Measurements from ENCODE around the gene KCTD7. TPM values are rescaled to one million over a fixed set of nuclear protein-coding genes. Genes with fewer than 3 reads are reported as not detected.

Gene KCTD7
- total and polyA plus RNA-seq, 2 of the 13 experiments (the other 11 are each of a cell fraction or from before 2014, with no cell fraction given), result 7.3 to 13.5 TPM

GRCh38 chr7:66666313-66666952 is 37.8 kb downstream of the KCTD7 start:
- Histone ChIP-seq H3K27me3 (ENCODE audit: control insufficient read depth in 1 of 2, insufficient read depth in 2 of 2, low read length in 2 of 2) (no peaks in the 10 kb centered on the region), H3K4me2 (ENCODE audit: low read depth, low read length) (no peak overlapping the region), H3K4me3 (replicated peaks in 1 of 3; ENCODE audit: insufficient read depth in 1 of 3, low read depth in 2 of 3, low read length in 3 of 3) (no peak overlapping the region), H3K4me1 (ENCODE audit: insufficient read depth, low read length) (peaks cover 33% of the 10 kb centered on the region), H3K79me2 (ENCODE audit: insufficient read depth, low read length) (peaks cover 28% of the 10 kb centered on the region), H3K36me3 (replicated peaks in 1 of 2; ENCODE audit: control insufficient read depth in 1 of 2, insufficient read depth in 2 of 2, low read length in 2 of 2) (peaks cover 0 to 3% of the 10 kb centered on the region in 2 experiments; a peak in 1 of 5 replicates), H3K9me3 (ENCODE audit: low read length) (no peaks in the 10 kb centered on the region), H2AFZ (ENCODE audit: low read length) (no peak overlapping the region), H4K20me1 (ENCODE audit: insufficient read depth, low read length) (peaks cover 4% of the 10 kb centered on the region), H3K9ac (ENCODE audit: insufficient read depth, low read depth, low read length) (no peak overlapping the region), H3K27ac (ENCODE audit: extremely low read length, insufficient read depth, low read length) (no peak overlapping the region)
- no peak for DNase-seq (ENCODE audit: low spot score)
- ATAC-seq, result peak; percentile 13; the same call in 2 of the 3 replicates
- WGBS (ENCODE audit: low lambda C conversion rate), result 94% methylated on average over 6 of the region's 8 CpGs
- intact Hi-C loops (cut with micrococcal nuclease; ENCODE audit: unreplicated experiment), result no loop called here
- peak; percentile 56 for TF ChIP-seq RBM22 (optimal IDR thresholded peaks at IDR 0.05; ENCODE audit: low read length)
- no peak for TF ChIP-seq ZNF138 (CRISPR knock-in tag; IDR thresholded peaks at IDR 0.05; ENCODE audit: low read depth)
- in situ Hi-C loops (cut with HindIII; ENCODE audit: extremely low pct_ligation_motif_present, low pct_unique_long_range_greater_than_20kb), result no loop called here
- FAIRE-seq, result no peak
- ChIA-PET POLR2A (interaction anchor here (2.3 kb wide), 1 partner anchor 12 kb away, joined by 6 read pairs; no protein-coding TSS in a partner anchor), CTCF (ENCODE audit: low intra/inter-chr PET ratio, low total read pairs) (no interaction called here)
- no TSS peak for BruUV-seq (replicated peaks)

- peaks cover 4% of the 10 kb centered on the region for H4K20me1 ChIP-seq (ENCODE audit: insufficient read depth, low read length)
- no peak overlapping the region for H3K4me3 ChIP-seq (replicated peaks in 1 of 3; ENCODE audit: insufficient read depth in 1 of 3, low read depth in 2 of 3, low read length in 3 of 3)
- FAIRE-seq (no peak), DNase-seq (ENCODE audit: low spot score) (no peak), ATAC-seq (peak; percentile 16; the same call in 1 of the 3 replicates)
- H3K9me3 ChIP-seq (ENCODE audit: low read length), result no peaks in the 10 kb centered on the region
- ChIA-PET POLR2A (no interaction called here), CTCF (ENCODE audit: low intra/inter-chr PET ratio, low total read pairs) (no interaction called here)
- H3K4me2 ChIP-seq (ENCODE audit: low read depth, low read length), result no peak overlapping the region
- in situ Hi-C loops (cut with HindIII; ENCODE audit: extremely low pct_ligation_motif_present, low pct_unique_long_range_greater_than_20kb), result no loop called here
- no peaks in the 10 kb centered on the region for H3K27me3 ChIP-seq (ENCODE audit: control insufficient read depth in 1 of 2, insufficient read depth in 2 of 2, low read length in 2 of 2)
- no peak overlapping the region for H3K9ac ChIP-seq (ENCODE audit: insufficient read depth, low read depth, low read length)
- BruUV-seq (replicated peaks), result no TSS peak
- 100% methylated on average over 9 of the region's 11 CpGs for WGBS (ENCODE audit: low lambda C conversion rate)
- no peak overlapping the region for H3K27ac ChIP-seq (ENCODE audit: extremely low read length, insufficient read depth, low read length)
- no peak overlapping the region for H2AFZ ChIP-seq (ENCODE audit: low read length)
- H3K79me2 ChIP-seq (ENCODE audit: insufficient read depth, low read length), result peaks cover 26% of the 10 kb centered on the region
- intact Hi-C loops (cut with micrococcal nuclease; ENCODE audit: unreplicated experiment), result no loop called here
- H3K4me1 ChIP-seq (ENCODE audit: insufficient read depth, low read length), result peaks cover 33% of the 10 kb centered on the region
- TF ChIP-seq ZNF768 (CRISPR knock-in tag; IDR thresholded peaks at IDR 0.05) (peak; percentile 97), SIX1 (CRISPR knock-in tag; IDR thresholded peaks at IDR 0.05; ENCODE audit: borderline replicate concordance) (no peak)
- peaks cover 0 to 3% of the 10 kb centered on the region in 2 experiments; a peak in 1 of 5 replicates for H3K36me3 ChIP-seq (replicated peaks in 1 of 2; ENCODE audit: control insufficient read depth in 1 of 2, insufficient read depth in 2 of 2, low read length in 2 of 2)
Observed at GRCh38 chr7:66667023-66667728, 38.5 kb downstream of the KCTD7 start.

All from HepG2 (cell line).